Transverse colon (tissue), 4 donors: ENCODE results near the gene APOC3.

Source experiments
- EP300 ChIP-seq: sonication (generic); formaldehyde crosslinking; IDR thresholded peaks from one replicate; pipeline ENCODE4 v1.6.1; 2017; ENCODE audit warnings: antibody characterized with exemption, low read depth
- POLR2A ChIP-seq: fragments of 450-650 bp; IDR thresholded peaks from one replicate; pipeline ENCODE4 v1.6.1; 2016; ENCODE audit warnings: antibody characterized with exemption, mild to moderate bottlenecking, moderate library complexity
- POLR2AphosphoS5 ChIP-seq, 3 donors: sonication (generic); formaldehyde crosslinking; IDR thresholded peaks; one replicate each; pipeline ENCODE4 v1.6.1; 2016; ENCODE audit warnings: antibody characterized with exemption in 3 of 3
- TF ChIP-seq, protein P1 (sequence below), 5 experiments: fragments of 200-600 bp in 3 of 5; fragments of 450-650 bp in 2 of 5; sonication (generic) in 3 of 5; IDR thresholded peaks; 1 replicate in 2 of 5; 2 replicates in 3 of 5; pipeline ENCODE4 v1.5.1; 2016 to 2017; ENCODE audit warnings: antibody characterized with exemption in 5 of 5, inconsistent platforms in 3 of 5, mild to moderate bottlenecking in 2 of 5, moderate library complexity in 1 of 5

- TF ChIP-seq, protein P1, sequence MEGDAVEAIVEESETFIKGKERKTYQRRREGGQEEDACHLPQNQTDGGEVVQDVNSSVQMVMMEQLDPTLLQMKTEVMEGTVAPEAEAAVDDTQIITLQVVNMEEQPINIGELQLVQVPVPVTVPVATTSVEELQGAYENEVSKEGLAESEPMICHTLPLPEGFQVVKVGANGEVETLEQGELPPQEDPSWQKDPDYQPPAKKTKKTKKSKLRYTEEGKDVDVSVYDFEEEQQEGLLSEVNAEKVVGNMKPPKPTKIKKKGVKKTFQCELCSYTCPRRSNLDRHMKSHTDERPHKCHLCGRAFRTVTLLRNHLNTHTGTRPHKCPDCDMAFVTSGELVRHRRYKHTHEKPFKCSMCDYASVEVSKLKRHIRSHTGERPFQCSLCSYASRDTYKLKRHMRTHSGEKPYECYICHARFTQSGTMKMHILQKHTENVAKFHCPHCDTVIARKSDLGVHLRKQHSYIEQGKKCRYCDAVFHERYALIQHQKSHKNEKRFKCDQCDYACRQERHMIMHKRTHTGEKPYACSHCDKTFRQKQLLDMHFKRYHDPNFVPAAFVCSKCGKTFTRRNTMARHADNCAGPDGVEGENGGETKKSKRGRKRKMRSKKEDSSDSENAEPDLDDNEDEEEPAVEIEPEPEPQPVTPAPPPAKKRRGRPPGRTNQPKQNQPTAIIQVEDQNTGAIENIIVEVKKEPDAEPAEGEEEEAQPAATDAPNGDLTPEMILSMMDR (IDR thresholded peaks at IDR 0.05): no peak
- no peak for TF ChIP-seq POLR2A
- TF ChIP-seq EP300: no peak
- no peak for TF ChIP-seq POLR2AphosphoS5 (IDR thresholded peaks at IDR 0.05)
Observed at GRCh38 chr11:116857316-116857715, 27.6 kb downstream of the APOC3 start.
